COLO829 (cell line): ENCODE results near the gene ADRM1.

ENCODE experiments used
- DNase-seq: peaks from one replicate; pipeline ENCODE4 v3.0.0; 2012; ENCODE audit warnings: low spot score

The ADRM1 gene

GRCh38 chr20:62302341-62303061, at the start of gene ADRM1:
Gene ADRM1 (plus strand): TSS chr20:62302997. CDS start chr20:62303569, 572 bp downstream.
- peak; percentile 98 for DNase-seq

- no peak for DNase-seq
Measured at GRCh38 chr20:62253398-62253797, 49.4 kb upstream of the ADRM1 start.

- no peak for DNase-seq
Measured at GRCh38 chr20:62254021-62254724, 48.6 kb upstream of the ADRM1 start.

GRCh38 chr20:62255976-62256375, 46.8 kb upstream of the ADRM1 start:
- DNase-seq = no peak

- no peak for DNase-seq
Measured at GRCh38 chr20:62258499-62259293, 44.1 kb upstream of the ADRM1 start.

GRCh38 chr20:62259294-62259565, 43.6 kb upstream of the ADRM1 start:
- no peak for DNase-seq

- no peak for DNase-seq
Measured at GRCh38 chr20:62262064-62262463, 40.7 kb upstream of the ADRM1 start.

- no peak for DNase-seq
Measured at GRCh38 chr20:62263396-62263795, 39.4 kb upstream of the ADRM1 start.

GRCh38 chr20:62265365-62265764, 37.4 kb upstream of the ADRM1 start:
- no peak for DNase-seq

- no peak for DNase-seq
Measured at GRCh38 chr20:62266340-62266739, 36.5 kb upstream of the ADRM1 start.

- DNase-seq = no peak
Measured at GRCh38 chr20:62266851-62267250, 35.9 kb upstream of the ADRM1 start.

- DNase-seq = no peak
Measured at GRCh38 chr20:62267543-62267942, 35.3 kb upstream of the ADRM1 start.

GRCh38 chr20:62268228-62268900, 34.4 kb upstream of the ADRM1 start:
- no peak for DNase-seq

- DNase-seq = no peak
Measured at GRCh38 chr20:62269378-62269777, 33.4 kb upstream of the ADRM1 start.

- DNase-seq = no peak
Measured at GRCh38 chr20:62269871-62270270, 32.9 kb upstream of the ADRM1 start.

GRCh38 chr20:62272200-62272599, 30.6 kb upstream of the ADRM1 start:
- DNase-seq = no peak

GRCh38 chr20:62273416-62273815, 29.4 kb upstream of the ADRM1 start:
- no peak for DNase-seq

- DNase-seq = no peak
Measured at GRCh38 chr20:62274332-62274950, 28.4 kb upstream of the ADRM1 start.

GRCh38 chr20:62275219-62275618, 27.6 kb upstream of the ADRM1 start:
- DNase-seq = no peak

- DNase-seq = no peak
Measured at GRCh38 chr20:62276439-62276838, 26.4 kb upstream of the ADRM1 start.

GRCh38 chr20:62277253-62277652, 25.5 kb upstream of the ADRM1 start:
- no peak for DNase-seq

GRCh38 chr20:62280303-62280702, 22.5 kb upstream of the ADRM1 start:
- DNase-seq = no peak
